NB4 (cell line): ENCODE measurements around the gene EXOC6B.

Experiments
- TF ChIP-seq, protein P1 (sequence below): IDR thresholded peaks from one replicate; pipeline ENCODE4 v1.5.1; 2012; ENCODE audit warnings: low read depth, low read length
- TF ChIP-seq, protein P2 (sequence below): IDR thresholded peaks from 2 replicates; pipeline ENCODE4 v1.6.1; 2011; ENCODE audit warnings: low read depth, low read length

DNA sequence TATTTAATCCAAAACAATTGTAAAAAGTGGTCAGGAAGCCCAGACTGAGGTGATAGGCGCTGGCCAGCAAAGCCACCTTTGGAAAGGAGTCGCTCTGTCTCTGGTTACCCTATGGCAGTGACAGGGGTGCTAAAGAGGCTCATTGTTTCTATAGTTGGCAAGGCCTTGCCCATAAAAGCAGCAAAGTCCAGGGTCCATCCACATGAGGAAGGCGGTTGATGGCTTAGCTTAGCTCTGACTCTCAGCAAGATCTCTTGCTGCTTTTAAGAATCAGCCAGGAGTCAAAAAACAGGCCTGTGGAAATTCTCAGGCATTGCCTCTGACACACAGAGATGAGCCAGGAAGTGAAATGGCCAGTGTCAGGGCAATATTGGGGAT is 620.3 kb downstream of the EXOC6B start:
- TF ChIP-seq, protein P1, sequence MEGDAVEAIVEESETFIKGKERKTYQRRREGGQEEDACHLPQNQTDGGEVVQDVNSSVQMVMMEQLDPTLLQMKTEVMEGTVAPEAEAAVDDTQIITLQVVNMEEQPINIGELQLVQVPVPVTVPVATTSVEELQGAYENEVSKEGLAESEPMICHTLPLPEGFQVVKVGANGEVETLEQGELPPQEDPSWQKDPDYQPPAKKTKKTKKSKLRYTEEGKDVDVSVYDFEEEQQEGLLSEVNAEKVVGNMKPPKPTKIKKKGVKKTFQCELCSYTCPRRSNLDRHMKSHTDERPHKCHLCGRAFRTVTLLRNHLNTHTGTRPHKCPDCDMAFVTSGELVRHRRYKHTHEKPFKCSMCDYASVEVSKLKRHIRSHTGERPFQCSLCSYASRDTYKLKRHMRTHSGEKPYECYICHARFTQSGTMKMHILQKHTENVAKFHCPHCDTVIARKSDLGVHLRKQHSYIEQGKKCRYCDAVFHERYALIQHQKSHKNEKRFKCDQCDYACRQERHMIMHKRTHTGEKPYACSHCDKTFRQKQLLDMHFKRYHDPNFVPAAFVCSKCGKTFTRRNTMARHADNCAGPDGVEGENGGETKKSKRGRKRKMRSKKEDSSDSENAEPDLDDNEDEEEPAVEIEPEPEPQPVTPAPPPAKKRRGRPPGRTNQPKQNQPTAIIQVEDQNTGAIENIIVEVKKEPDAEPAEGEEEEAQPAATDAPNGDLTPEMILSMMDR: no peak
- TF ChIP-seq, protein P2, sequence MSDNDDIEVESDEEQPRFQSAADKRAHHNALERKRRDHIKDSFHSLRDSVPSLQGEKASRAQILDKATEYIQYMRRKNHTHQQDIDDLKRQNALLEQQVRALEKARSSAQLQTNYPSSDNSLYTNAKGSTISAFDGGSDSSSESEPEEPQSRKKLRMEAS: no peak
